Astrocyte (in vitro differentiated cells and primary cell): ENCODE measurements around the gene RANBP10. TPM values are rescaled to one million over a fixed set of nuclear protein-coding genes. Genes with fewer than 3 reads are reported as not detected.

Experiments used
- DNase-seq: peaks from one replicate; pipeline ENCODE4 v3.0.0-alpha.2; 2010; ENCODE audit warnings: low read depth
- FAIRE-seq: peaks from 2 replicates; lab custom pipeline; 2011; peaks lifted over from hg19 to GRCh38; lab: Jason Lieb, UNC
- H2AFZ ChIP-seq: 2 replicates; pipeline ENCODE4 v1.6.0; 2012; ENCODE audit warnings: low read depth, low read length, inconsistent platforms
- H3K27ac ChIP-seq: 2 replicates; pipeline ENCODE4 v1.5.1; 2011; ENCODE audit warnings: low read depth, low read length, inconsistent platforms
- H3K27me3 ChIP-seq: 2 replicates; pipeline ENCODE4 v1.6.0; 2011; ENCODE audit warnings: low read length, inconsistent platforms; ENCODE audit not compliant: insufficient read depth
- H3K36me3 ChIP-seq: 2 replicates; pipeline ENCODE4 v1.5.1; 2011; ENCODE audit warnings: low read length, inconsistent platforms; ENCODE audit not compliant: insufficient read depth
- H3K4me1 ChIP-seq: 2 replicates; pipeline ENCODE4 v1.5.1; 2011; ENCODE audit warnings: low read length, inconsistent platforms; ENCODE audit not compliant: insufficient read depth
- H3K4me2 ChIP-seq: 2 replicates; pipeline ENCODE4 v1.6.0; 2012; ENCODE audit warnings: low read length, inconsistent platforms
- H3K4me3 ChIP-seq: 2 replicates; pipeline ENCODE4 v1.5.1; 2011; ENCODE audit warnings: low read depth, mild to moderate bottlenecking, low read length, inconsistent platforms; ENCODE audit not compliant: insufficient read depth
- H3K79me2 ChIP-seq: 2 replicates; pipeline ENCODE4 v1.6.0; 2012; ENCODE audit warnings: mild to moderate bottlenecking, low read length, inconsistent platforms; ENCODE audit not compliant: insufficient read depth
- H3K9ac ChIP-seq: 2 replicates; pipeline ENCODE4 v1.6.0; 2012; ENCODE audit warnings: mild to moderate bottlenecking, low read length, inconsistent platforms
- H3K9me3 ChIP-seq: 2 replicates; pipeline ENCODE4 v1.5.1; 2012; ENCODE audit warnings: low read depth, mild to moderate bottlenecking, low read length, inconsistent platforms; ENCODE audit not compliant: insufficient read depth
- H4K20me1 ChIP-seq: 2 replicates; pipeline ENCODE4 v1.6.0; 2012; ENCODE audit warnings: low read length, inconsistent platforms; ENCODE audit not compliant: insufficient read depth
- H3K27ac Mint-ChIP-seq: one replicate; pipeline ENCODE4 v1.8.0; 2021; ENCODE audit warnings: mild to moderate bottlenecking, mixed read lengths; ENCODE audit not compliant: unreplicated experiment
- H3K27me3 Mint-ChIP-seq: one replicate; pipeline ENCODE4 v1.8.0; 2021; ENCODE audit warnings: low read depth, mixed read lengths; ENCODE audit not compliant: unreplicated experiment
- H3K36me3 Mint-ChIP-seq: one replicate; pipeline ENCODE4 v1.8.0; 2021; ENCODE audit warnings: low read depth, mixed read lengths; ENCODE audit not compliant: unreplicated experiment
- H3K4me1 Mint-ChIP-seq: one replicate; pipeline ENCODE4 v1.8.0; 2021; ENCODE audit warnings: low read depth, mixed read lengths; ENCODE audit not compliant: unreplicated experiment
- H3K4me3 Mint-ChIP-seq: one replicate; pipeline ENCODE4 v1.8.0; 2021; ENCODE audit warnings: mild to moderate bottlenecking, moderate library complexity, mixed read lengths; ENCODE audit not compliant: unreplicated experiment
- H3K9me3 Mint-ChIP-seq: one replicate; pipeline ENCODE4 v1.8.0; 2021; ENCODE audit warnings: mild to moderate bottlenecking, mixed read lengths; ENCODE audit not compliant: unreplicated experiment
- CTCF ChIP-seq: IDR thresholded peaks from 2 replicates; pipeline ENCODE4 v1.5.1; 2011; ENCODE audit warnings: low read depth, mild to moderate bottlenecking, inconsistent platforms, low read length, moderate library complexity; ENCODE audit not compliant: insufficient read depth
- EZH2 ChIP-seq: IDR thresholded peaks from 2 replicates; pipeline ENCODE4 v1.6.1; 2012; ENCODE audit warnings: mild to moderate bottlenecking, low read length, inconsistent platforms; ENCODE audit not compliant: insufficient read depth
- total RNA-seq: library from RNA; stranded (reverse); gene quantifications from 2 replicates; pipeline ENCODE4 v1.2.1, GENCODE V29; 2021

Gene RANBP10
- total RNA-seq, 1 donor from 2014 or later = 14.2 TPM

- Histone ChIP-seq H3K27me3 (no peaks in the 10 kb centered on the region), H3K79me2 (no peaks in the 10 kb centered on the region), H2AFZ (no peak overlapping the region), H3K4me3 (no peak overlapping the region), H3K9ac (no peak overlapping the region), H4K20me1 (peaks cover 11% of the 10 kb centered on the region), H3K4me2 (no peak overlapping the region), H3K9me3 (no peaks in the 10 kb centered on the region), H3K4me1 (no peaks in the 10 kb centered on the region), H3K27ac (no peak overlapping the region), H3K36me3 (peaks cover 7% of the 10 kb centered on the region)
- H3K9me3 Mint-ChIP-seq = no peaks in the 10 kb centered on the region
- FAIRE-seq (no peak), DNase-seq (no peak)
- H3K27ac Mint-ChIP-seq = no peak overlapping the region
- no peaks in the 10 kb centered on the region for H3K27me3 Mint-ChIP-seq
- TF ChIP-seq EZH2 (no peak), CTCF (no peak)
- H3K4me3 Mint-ChIP-seq = no peak overlapping the region
- H3K36me3 Mint-ChIP-seq = peaks cover 23% of the 10 kb centered on the region
- H3K4me1 Mint-ChIP-seq = no peaks in the 10 kb centered on the region
Observed at GRCh38 chr16:67683767-67684166, 122.6 kb downstream of the RANBP10 start.

- Histone ChIP-seq H3K27me3 (no peaks in the 10 kb centered on the region), H3K4me3 (no peak overlapping the region), H3K4me1 (no peaks in the 10 kb centered on the region), H3K79me2 (no peaks in the 10 kb centered on the region), H3K9ac (no peak overlapping the region), H3K9me3 (no peaks in the 10 kb centered on the region), H4K20me1 (peaks cover 8% of the 10 kb centered on the region), H3K4me2 (no peak overlapping the region), H2AFZ (no peak overlapping the region), H3K36me3 (peaks cover 7% of the 10 kb centered on the region), H3K27ac (no peak overlapping the region)
- Mint-ChIP-seq H3K4me3 (no peak overlapping the region), H3K4me1 (no peaks in the 10 kb centered on the region), H3K27me3 (no peaks in the 10 kb centered on the region), H3K27ac (peak overlapping the region; percentile 69), H3K9me3 (no peaks in the 10 kb centered on the region), H3K36me3 (peaks cover 23% of the 10 kb centered on the region)
- DNase-seq (no peak), FAIRE-seq (no peak)
- TF ChIP-seq EZH2 = no peak
- TF ChIP-seq CTCF = no peak
Observed at GRCh38 chr16:67679935-67680897, 126.1 kb downstream of the RANBP10 start.
